Esophagus squamous epithelium (tissue), 4 donors: ENCODE data around the gene WNT5A.

Source experiments
- CTCF ChIP-seq, 6 experiments: fragments of 450-650 bp in 4 of 6; fragments of 200-600 bp in 2 of 6; sonication (generic) in 2 of 6; IDR thresholded peaks; one replicate each; pipeline ENCODE4 v1.5.1; 2016 to 2019; ENCODE audit warnings: antibody characterized with exemption in 6 of 6, mild to moderate bottlenecking in 4 of 6, moderate library complexity in 4 of 6
- POLR2A ChIP-seq, 4 donors: fragments of 450-650 bp; IDR thresholded peaks; one replicate each; pipeline ENCODE4 v1.6.1; 2017; ENCODE audit warnings: antibody characterized with exemption in 4 of 4, mild to moderate bottlenecking in 4 of 4, moderate library complexity in 3 of 4

- TF ChIP-seq CTCF (IDR thresholded peaks at IDR 0.05) (no peak), POLR2A (IDR thresholded peaks at IDR 0.05) (no peak)
Observed at GRCh38 chr3:55486857-55487380, at the start of gene WNT5A.
